ENCODE results near the gene TRAP1.
A peak's percentile ranks its signal among the peaks of the same experiment; 100 is the strongest.

TRAP1 gene

GRCh38 chr16:3726021-3726687, 8.8 kb upstream of the TRAP1 start:
- DNase-seq (ENCODE audit: low spot score), result no peak
- Histone ChIP-seq H3K27ac (no peak overlapping the region), H3K4me3 (no peak overlapping the region)
- no peak for TF ChIP-seq CTCF (IDR thresholded peaks at IDR 0.05)

DNA sequence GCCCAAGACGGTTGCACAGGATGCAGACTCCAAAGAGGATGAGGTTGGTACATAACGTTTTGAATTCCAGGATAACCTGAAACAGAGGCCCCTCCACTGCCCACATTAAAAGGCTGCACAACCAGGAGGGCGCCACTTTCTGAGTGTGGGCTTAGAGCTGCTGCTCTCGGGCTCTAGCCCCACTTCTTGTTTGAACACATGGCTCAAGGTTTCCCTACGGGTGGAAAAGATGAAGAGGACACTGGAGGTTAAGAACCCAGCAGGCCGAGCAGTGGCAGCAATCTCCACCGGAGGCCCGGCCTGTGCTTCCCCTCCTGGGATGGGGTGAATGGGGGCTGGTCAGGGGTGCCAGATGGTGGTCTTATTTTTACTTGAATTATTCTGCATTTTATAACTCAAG, 8.0 kb upstream of the TRAP1 start:
- TF ChIP-seq CTCF (IDR thresholded peaks at IDR 0.05), result no peak
- no peak for DNase-seq (ENCODE audit: low spot score)
- H3K27ac ChIP-seq, result no peak overlapping the region
- H3K4me3 ChIP-seq, result no peak overlapping the region

DNA sequence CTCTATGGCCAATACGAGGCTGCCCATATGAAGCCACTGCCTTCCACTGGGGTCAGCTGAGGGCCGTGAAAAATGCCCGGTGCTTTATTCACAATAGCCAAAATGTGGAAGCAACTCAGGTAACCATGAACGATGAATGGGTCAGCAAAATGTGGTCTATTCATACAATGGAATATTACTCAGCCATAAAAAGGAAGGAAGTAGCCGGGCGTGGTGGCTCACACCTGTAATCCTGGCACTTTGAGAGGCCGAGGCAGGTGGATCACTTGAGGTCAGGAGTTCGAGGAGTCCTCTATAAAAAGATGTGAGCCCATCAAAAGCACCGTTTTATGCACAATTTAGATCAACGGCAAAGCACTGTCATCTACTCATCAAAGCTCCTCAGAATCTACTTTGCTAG, 5.2 kb upstream of the TRAP1 start:
- no peak for TF ChIP-seq CTCF (IDR thresholded peaks at IDR 0.05)
- DNase-seq (ENCODE audit: low spot score), result no peak
- Histone ChIP-seq H3K4me3 (no peak overlapping the region), H3K27ac (no peak overlapping the region)

- no peak for TF ChIP-seq CTCF (IDR thresholded peaks at IDR 0.05)
- no peak overlapping the region for H3K4me3 ChIP-seq
- no peak for DNase-seq (ENCODE audit: low spot score)
- H3K27ac ChIP-seq, result no peak overlapping the region
These were observed 3.1 kb upstream of the TRAP1 start for GRCh38 chr16:3720418-3720817.

DNA sequence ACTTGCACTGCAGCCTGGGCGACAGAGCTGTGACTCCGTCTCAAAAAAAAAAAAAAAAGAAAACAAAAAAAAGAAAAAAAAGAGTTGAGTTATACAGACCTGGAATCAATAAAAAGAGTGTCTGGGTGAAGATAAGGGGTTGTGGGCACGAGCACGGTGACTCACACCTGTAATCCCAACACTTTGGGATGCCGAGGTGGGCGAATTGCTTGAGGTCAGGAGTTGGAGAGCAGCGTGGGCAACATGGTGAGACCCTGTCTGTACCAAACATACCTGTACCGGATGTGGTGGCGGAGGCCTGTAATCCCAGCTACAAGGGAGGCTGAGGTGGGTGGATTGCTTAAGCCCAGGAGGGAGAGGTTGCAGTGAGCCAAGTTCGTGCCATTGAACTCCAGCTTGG, 1.3 kb upstream of the TRAP1 start:
- Histone ChIP-seq H3K27ac (no peak overlapping the region), H3K4me3 (no peak overlapping the region)
- DNase-seq (ENCODE audit: low spot score), result no peak
- TF ChIP-seq CTCF (IDR thresholded peaks at IDR 0.05), result no peak

GRCh38 chr16:3718019-3718391, 681 bp upstream of the TRAP1 start:
- TF ChIP-seq CTCF (IDR thresholded peaks at IDR 0.05), result no peak
- peak overlapping the region; percentile 74 to 92 for H3K27ac ChIP-seq
- H3K4me3 ChIP-seq, result peak overlapping the region; percentile 100
- DNase-seq (ENCODE audit: low spot score), result no peak

DNA sequence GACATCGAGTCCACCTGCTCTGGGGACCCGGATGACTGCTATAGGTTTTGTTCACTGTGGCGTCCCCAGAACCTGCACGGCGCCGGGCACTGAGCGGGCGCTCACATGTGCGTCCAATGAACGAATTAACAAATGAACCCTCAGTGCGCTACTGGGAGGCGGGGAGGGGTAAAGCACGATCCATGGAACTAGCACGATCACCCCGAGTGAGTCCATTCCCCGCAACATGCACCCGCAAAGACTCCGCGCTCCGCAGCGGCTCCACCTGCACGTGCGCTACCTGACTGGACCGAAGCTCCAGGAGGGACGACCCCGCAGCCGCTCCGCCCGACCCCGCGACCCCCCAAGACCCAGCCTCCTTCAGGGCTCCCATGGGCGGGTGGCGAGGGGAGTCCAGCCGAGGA, 491 bp downstream of the TRAP1 start:
- peak overlapping the region; percentile 74 to 92 for H3K27ac ChIP-seq
- no peak for TF ChIP-seq CTCF (IDR thresholded peaks at IDR 0.05)
- peak; percentile 73 for DNase-seq (ENCODE audit: low spot score)
- peak overlapping the region; percentile 100 for H3K4me3 ChIP-seq
